H1 (cell line): Measurements from ENCODE around the gene TRAF4. TPM values are rescaled to one million over a fixed set of nuclear protein-coding genes. Genes with fewer than 3 reads are reported as not detected.

Experiments
- CBX5 ChIP-seq: fragments of 300-800, 300-1000 bp; sonication (generic); IDR thresholded peaks from 2 replicates; pipeline ENCODE4 v1.7.1; 2016; ENCODE audit warnings: antibody characterized with exemption, low read length, low read depth
- EZH2 ChIP-seq: fragments of 200-600 bp; sonication (generic); IDR thresholded peaks from 2 replicates; pipeline ENCODE4 v1.7.1; 2012; ENCODE audit warnings: low read depth, mild to moderate bottlenecking, moderate library complexity, low read length, inconsistent platforms; ENCODE audit not compliant: severe bottlenecking
- SAP30 ChIP-seq: fragments of 300-600 bp; sonication (generic); IDR thresholded peaks from 2 replicates; pipeline ENCODE4 v1.7.1; 2012; ENCODE audit warnings: low read length, moderate library complexity, mild to moderate bottlenecking, inconsistent platforms; ENCODE audit not compliant: insufficient read depth, insufficient replicate concordance
- SP2 ChIP-seq: IDR thresholded peaks from 2 replicates; pipeline ENCODE4 v1.6.1; 2012; ENCODE audit warnings: mild to moderate bottlenecking, low read length, inconsistent platforms
- SUZ12 ChIP-seq: fragments of 200-600 bp; sonication (generic); IDR thresholded peaks from 2 replicates; pipeline ENCODE4 v1.6.1; 2012; ENCODE audit warnings: mild to moderate bottlenecking, inconsistent platforms, low read length, moderate library complexity, mixed read lengths
- TAF1 ChIP-seq: IDR thresholded peaks from 2 replicates; pipeline ENCODE4 v1.6.1; 2011; ENCODE audit warnings: mild to moderate bottlenecking, low read depth, low read length
- polyA plus RNA-seq, 7 experiments: library from polyadenylated mRNA; depleted of rRNA in 3 of 7; stranded (reverse) in 5 of 7; unstranded in 2 of 7; fragments of >200 nt in 5 of 7; fragments of 200-250 nt in 2 of 7; gene quantifications; 1 replicate in 5 of 7; 2 replicates in 1 of 7; 4 replicates in 1 of 7; pipeline versions ENCODE4 v1.2.1 to v1.2.3, GENCODE V29; 2011 to 2013; ENCODE audit warnings: missing spikeins in 2 of 7, mixed read lengths in 2 of 7
- total RNA-seq: library from RNA; stranded (reverse); fragmentation: NEBNext Ultra II Directional; extraction: Animal tissue kit (Norgen Biotek cat#: 25700); gene quantifications from 2 replicates; pipeline ENCODE4 v1.2.1, GENCODE V29; 2021
- TF ChIP-seq, protein P1 (sequence below): fragments of 300-600 bp; sonication (generic); IDR thresholded peaks from 2 replicates; pipeline ENCODE4 v1.7.1; 2012; ENCODE audit warnings: low read length, moderate library complexity, mild to moderate bottlenecking, inconsistent platforms; ENCODE audit not compliant: insufficient replicate concordance
- TF ChIP-seq, protein P2 (sequence below): IDR thresholded peaks from 2 replicates; pipeline ENCODE4 v1.6.1; 2012; ENCODE audit warnings: inconsistent platforms

The TRAF4 gene
- total and polyA plus RNA-seq, 2 of the 8 experiments (the other 6 are each of a cell fraction or from before 2014, with no cell fraction given) = 167 to 170 TPM

DNA sequence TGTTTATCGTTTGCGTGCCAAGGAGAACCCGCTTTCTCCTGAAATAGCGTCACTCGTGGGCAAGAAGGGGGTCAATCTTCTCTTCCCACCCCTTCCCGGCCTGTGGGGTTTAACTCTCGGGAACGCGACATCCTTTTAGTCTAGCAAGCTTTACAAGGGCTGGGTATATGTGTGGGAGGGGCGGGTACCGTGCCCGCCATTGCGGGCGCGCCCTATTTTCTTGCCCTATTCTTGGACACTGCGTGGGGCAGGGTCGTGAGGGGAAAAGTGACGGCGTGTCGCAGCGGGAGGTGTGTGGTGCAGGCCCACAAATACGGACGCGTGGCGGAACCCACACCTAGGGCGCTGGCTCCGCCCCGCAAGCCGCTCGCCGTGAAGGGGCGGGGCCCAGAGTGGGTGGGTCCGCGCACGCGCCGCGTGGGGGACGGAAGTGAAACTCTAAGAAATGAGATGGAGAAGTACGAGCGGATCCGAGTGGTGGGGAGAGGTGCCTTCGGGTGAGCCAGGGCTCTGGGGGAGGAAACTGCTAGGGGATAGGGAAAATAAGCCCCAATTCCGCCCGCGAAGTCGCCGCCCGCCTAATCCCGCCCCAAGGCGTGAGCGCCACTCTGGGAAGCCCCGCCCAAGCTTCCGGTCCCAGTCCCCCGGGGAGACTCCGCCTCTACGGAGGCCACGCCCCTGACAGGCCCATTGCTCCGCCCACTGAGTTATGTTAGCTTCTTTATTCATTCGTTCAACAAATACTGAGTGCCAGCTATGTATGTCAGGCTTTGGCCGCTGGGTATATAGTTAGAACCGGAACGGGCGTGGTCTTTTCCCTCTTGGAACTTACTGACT is 15.2 kb upstream of the TRAF4 start, which contains the start of gene NEK8 (continued):
- TF ChIP-seq, protein P1, sequence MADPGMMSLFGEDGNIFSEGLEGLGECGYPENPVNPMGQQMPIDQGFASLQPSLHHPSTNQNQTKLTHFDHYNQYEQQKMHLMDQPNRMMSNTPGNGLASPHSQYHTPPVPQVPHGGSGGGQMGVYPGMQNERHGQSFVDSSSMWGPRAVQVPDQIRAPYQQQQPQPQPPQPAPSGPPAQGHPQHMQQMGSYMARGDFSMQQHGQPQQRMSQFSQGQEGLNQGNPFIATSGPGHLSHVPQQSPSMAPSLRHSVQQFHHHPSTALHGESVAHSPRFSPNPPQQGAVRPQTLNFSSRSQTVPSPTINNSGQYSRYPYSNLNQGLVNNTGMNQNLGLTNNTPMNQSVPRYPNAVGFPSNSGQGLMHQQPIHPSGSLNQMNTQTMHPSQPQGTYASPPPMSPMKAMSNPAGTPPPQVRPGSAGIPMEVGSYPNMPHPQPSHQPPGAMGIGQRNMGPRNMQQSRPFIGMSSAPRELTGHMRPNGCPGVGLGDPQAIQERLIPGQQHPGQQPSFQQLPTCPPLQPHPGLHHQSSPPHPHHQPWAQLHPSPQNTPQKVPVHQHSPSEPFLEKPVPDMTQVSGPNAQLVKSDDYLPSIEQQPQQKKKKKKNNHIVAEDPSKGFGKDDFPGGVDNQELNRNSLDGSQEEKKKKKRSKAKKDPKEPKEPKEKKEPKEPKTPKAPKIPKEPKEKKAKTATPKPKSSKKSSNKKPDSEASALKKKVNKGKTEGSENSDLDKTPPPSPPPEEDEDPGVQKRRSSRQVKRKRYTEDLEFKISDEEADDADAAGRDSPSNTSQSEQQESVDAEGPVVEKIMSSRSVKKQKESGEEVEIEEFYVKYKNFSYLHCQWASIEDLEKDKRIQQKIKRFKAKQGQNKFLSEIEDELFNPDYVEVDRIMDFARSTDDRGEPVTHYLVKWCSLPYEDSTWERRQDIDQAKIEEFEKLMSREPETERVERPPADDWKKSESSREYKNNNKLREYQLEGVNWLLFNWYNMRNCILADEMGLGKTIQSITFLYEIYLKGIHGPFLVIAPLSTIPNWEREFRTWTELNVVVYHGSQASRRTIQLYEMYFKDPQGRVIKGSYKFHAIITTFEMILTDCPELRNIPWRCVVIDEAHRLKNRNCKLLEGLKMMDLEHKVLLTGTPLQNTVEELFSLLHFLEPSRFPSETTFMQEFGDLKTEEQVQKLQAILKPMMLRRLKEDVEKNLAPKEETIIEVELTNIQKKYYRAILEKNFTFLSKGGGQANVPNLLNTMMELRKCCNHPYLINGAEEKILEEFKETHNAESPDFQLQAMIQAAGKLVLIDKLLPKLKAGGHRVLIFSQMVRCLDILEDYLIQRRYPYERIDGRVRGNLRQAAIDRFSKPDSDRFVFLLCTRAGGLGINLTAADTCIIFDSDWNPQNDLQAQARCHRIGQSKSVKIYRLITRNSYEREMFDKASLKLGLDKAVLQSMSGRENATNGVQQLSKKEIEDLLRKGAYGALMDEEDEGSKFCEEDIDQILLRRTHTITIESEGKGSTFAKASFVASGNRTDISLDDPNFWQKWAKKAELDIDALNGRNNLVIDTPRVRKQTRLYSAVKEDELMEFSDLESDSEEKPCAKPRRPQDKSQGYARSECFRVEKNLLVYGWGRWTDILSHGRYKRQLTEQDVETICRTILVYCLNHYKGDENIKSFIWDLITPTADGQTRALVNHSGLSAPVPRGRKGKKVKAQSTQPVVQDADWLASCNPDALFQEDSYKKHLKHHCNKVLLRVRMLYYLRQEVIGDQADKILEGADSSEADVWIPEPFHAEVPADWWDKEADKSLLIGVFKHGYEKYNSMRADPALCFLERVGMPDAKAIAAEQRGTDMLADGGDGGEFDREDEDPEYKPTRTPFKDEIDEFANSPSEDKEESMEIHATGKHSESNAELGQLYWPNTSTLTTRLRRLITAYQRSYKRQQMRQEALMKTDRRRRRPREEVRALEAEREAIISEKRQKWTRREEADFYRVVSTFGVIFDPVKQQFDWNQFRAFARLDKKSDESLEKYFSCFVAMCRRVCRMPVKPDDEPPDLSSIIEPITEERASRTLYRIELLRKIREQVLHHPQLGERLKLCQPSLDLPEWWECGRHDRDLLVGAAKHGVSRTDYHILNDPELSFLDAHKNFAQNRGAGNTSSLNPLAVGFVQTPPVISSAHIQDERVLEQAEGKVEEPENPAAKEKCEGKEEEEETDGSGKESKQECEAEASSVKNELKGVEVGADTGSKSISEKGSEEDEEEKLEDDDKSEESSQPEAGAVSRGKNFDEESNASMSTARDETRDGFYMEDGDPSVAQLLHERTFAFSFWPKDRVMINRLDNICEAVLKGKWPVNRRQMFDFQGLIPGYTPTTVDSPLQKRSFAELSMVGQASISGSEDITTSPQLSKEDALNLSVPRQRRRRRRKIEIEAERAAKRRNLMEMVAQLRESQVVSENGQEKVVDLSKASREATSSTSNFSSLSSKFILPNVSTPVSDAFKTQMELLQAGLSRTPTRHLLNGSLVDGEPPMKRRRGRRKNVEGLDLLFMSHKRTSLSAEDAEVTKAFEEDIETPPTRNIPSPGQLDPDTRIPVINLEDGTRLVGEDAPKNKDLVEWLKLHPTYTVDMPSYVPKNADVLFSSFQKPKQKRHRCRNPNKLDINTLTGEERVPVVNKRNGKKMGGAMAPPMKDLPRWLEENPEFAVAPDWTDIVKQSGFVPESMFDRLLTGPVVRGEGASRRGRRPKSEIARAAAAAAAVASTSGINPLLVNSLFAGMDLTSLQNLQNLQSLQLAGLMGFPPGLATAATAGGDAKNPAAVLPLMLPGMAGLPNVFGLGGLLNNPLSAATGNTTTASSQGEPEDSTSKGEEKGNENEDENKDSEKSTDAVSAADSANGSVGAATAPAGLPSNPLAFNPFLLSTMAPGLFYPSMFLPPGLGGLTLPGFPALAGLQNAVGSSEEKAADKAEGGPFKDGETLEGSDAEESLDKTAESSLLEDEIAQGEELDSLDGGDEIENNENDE = no peak
- TF ChIP-seq TAF1 (peak; percentile 65), SP2 (no peak), EZH2 (no peak), SAP30 (peak; percentile 36), CBX5 (no peak), SUZ12 (no peak)
- TF ChIP-seq, protein P2, sequence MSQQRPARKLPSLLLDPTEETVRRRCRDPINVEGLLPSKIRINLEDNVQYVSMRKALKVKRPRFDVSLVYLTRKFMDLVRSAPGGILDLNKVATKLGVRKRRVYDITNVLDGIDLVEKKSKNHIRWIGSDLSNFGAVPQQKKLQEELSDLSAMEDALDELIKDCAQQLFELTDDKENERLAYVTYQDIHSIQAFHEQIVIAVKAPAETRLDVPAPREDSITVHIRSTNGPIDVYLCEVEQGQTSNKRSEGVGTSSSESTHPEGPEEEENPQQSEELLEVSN = no peak
